GM21529 (cell line): Measurements from ENCODE around the gene FCER1G.
"Not testable (repeated sequence)": the region's sequence is repeated elsewhere in the genome, so short reads cannot be mapped to it uniquely, and the experiment has no call there.

ENCODE experiments used
- ATAC-seq: cut with Tn5 transposase; IDR thresholded peaks from one replicate; pipeline ENCODE4 v1.9.1; 2021; ENCODE audit not compliant: unreplicated experiment

Gene FCER1G

GRCh38 chr1:161226759-161227158 is 11.7 kb downstream of the FCER1G start:
- ATAC-seq: no peak

- peak; percentile 40 for ATAC-seq
Observed at GRCh38 chr1:161227196-161227871, 12.2 kb downstream of the FCER1G start.

GRCh38 chr1:161228032-161228431 is 12.9 kb downstream of the FCER1G start:
- no peak for ATAC-seq

- no peak for ATAC-seq
Observed at GRCh38 chr1:161229896-161230295, 14.8 kb downstream of the FCER1G start.

- no peak for ATAC-seq
Observed at GRCh38 chr1:161230762-161231161, 15.7 kb downstream of the FCER1G start.

- no peak for ATAC-seq
Observed at GRCh38 chr1:161233102-161233501, 18.0 kb downstream of the FCER1G start.

GRCh38 chr1:161235957-161236775 is 21.1 kb downstream of the FCER1G start:
- no peak for ATAC-seq

- no peak for ATAC-seq
Observed at GRCh38 chr1:161238039-161238473, 23.0 kb downstream of the FCER1G start, which contains the start of gene NR1I3. NR1I3 (minus strand) TSS chr1:161238203; CDS start chr1:161236565, 1,638 bp downstream.

- ATAC-seq: no peak
Observed at GRCh38 chr1:161241682-161242081, 26.6 kb downstream of the FCER1G start.

GRCh38 chr1:161242313-161242712 is 27.2 kb downstream of the FCER1G start:
- no peak for ATAC-seq

- no peak for ATAC-seq
Observed at GRCh38 chr1:161244888-161245287, 29.8 kb downstream of the FCER1G start.

- not testable (repeated sequence) for ATAC-seq
Observed at GRCh38 chr1:161250100-161250499, 35.0 kb downstream of the FCER1G start.

GRCh38 chr1:161250829-161251228 is 35.7 kb downstream of the FCER1G start:
- ATAC-seq: no peak

- ATAC-seq: no peak
Observed at GRCh38 chr1:161251579-161251978, 36.5 kb downstream of the FCER1G start.

- ATAC-seq: not testable (repeated sequence)
Observed at GRCh38 chr1:161255302-161255701, 40.2 kb downstream of the FCER1G start.

GRCh38 chr1:161255955-161256520 is 40.9 kb downstream of the FCER1G start:
- not testable (repeated sequence) for ATAC-seq

- ATAC-seq: not testable (repeated sequence)
Observed at GRCh38 chr1:161257109-161257508, 42.0 kb downstream of the FCER1G start.

- ATAC-seq: peak; percentile 75
Observed at GRCh38 chr1:161258439-161259344, 43.6 kb downstream of the FCER1G start, which contains the start of gene PCP4L1. PCP4L1 (plus strand) TSS chr1:161258745; CDS start chr1:161258975, 230 bp downstream.

- ATAC-seq: no peak
Observed at GRCh38 chr1:161259345-161259702, 44.2 kb downstream of the FCER1G start.

- ATAC-seq: no peak
Observed at GRCh38 chr1:161259765-161260164, 44.7 kb downstream of the FCER1G start.
